Suprapubic skin (tissue), 3 donors: Measurements from ENCODE around the gene SPATS2L.

Source experiments
- CTCF ChIP-seq, 2 donors: fragments of 200-600 bp in 1 of 2; fragments of 450-650 bp in 1 of 2; sonication (generic) in 1 of 2; IDR thresholded peaks; one replicate each; pipeline ENCODE4 v1.5.1; 2016 to 2019; ENCODE audit warnings: antibody characterized with exemption in 2 of 2, mild to moderate bottlenecking in 1 of 2, moderate library complexity in 1 of 2
- POLR2A ChIP-seq, 2 donors: fragments of 450-650 bp; IDR thresholded peaks; one replicate each; pipeline ENCODE4 v1.6.1; 2017; ENCODE audit warnings: antibody characterized with exemption in 2 of 2, mild to moderate bottlenecking in 2 of 2, moderate library complexity in 2 of 2

- TF ChIP-seq CTCF (IDR thresholded peaks at IDR 0.05) (no peak), POLR2A (IDR thresholded peaks at IDR 0.05) (no peak)
Measured at GRCh38 chr2:200353874-200354273, 47.4 kb downstream of the SPATS2L start.
